HT-29 (cell line): ENCODE results near the gene MLEC. TPM values are rescaled to one million over a fixed set of nuclear protein-coding genes. Genes with fewer than 3 reads are reported as not detected.

ENCODE experiments used
- DNase-seq: peaks from one replicate; pipeline ENCODE4 v3.0.0-alpha.2; 2015; ENCODE audit warnings: low spot score
- total RNA-seq: library from RNA; depleted of rRNA; stranded (reverse); fragments of >200 nt; shearing (Covaris generic); gene quantifications from 2 replicates; pipeline ENCODE4 v1.2.3, GENCODE V29; 2014; rRNA removed

MLEC gene
- total RNA-seq, 1 experiment from 2014 or later = 266 TPM

- DNase-seq = no peak
These were observed 53.9 kb downstream of the MLEC start for GRCh38 chr12:120740871-120741270.

- DNase-seq = no peak
These were observed 54.8 kb downstream of the MLEC start for GRCh38 chr12:120741476-120742421.

- no peak for DNase-seq
These were observed 58.1 kb downstream of the MLEC start for GRCh38 chr12:120744922-120745493.

GRCh38 chr12:120748242-120748641 lies 61.3 kb downstream of the MLEC start:
- peak; percentile 14 for DNase-seq

GRCh38 chr12:120749256-120749655 lies 62.3 kb downstream of the MLEC start:
- DNase-seq = no peak

GRCh38 chr12:120750806-120751205 lies 63.9 kb downstream of the MLEC start:
- DNase-seq = no peak

GRCh38 chr12:120751389-120751788 lies 64.4 kb downstream of the MLEC start:
- no peak for DNase-seq

Other genes starting within 250 kb of the MLEC start
- 1,079 and 1,221 TPM in 2 replicates for gene COX6A1, start 249.0 kb upstream of the MLEC start, total RNA-seq
- 16.0 and 24.4 TPM in 2 replicates for gene TRIAP1, start 240.8 kb upstream of the MLEC start, total RNA-seq
- 25.7 and 38.0 TPM in 2 replicates for gene GATC, start 240.7 kb upstream of the MLEC start, total RNA-seq
- gene SRSF9, start 217.4 kb upstream of the MLEC start, total RNA-seq = 302 and 319 TPM in 2 replicates
- 268 and 293 TPM in 2 replicates for gene DYNLL1, start 191.0 kb upstream of the MLEC start, total RNA-seq
- 12.9 and 14.2 TPM in 2 replicates for gene COQ5, start 158.0 kb upstream of the MLEC start, total RNA-seq
- 62.8 and 88.0 TPM in 2 replicates for gene RNF10, start 152.8 kb upstream of the MLEC start, total RNA-seq
- 61.5 and 70.9 TPM in 2 replicates for gene POP5, start 105.7 kb upstream of the MLEC start, total RNA-seq
- 3.5 and 7.0 TPM in 2 replicates for gene CABP1, start 46.5 kb upstream of the MLEC start, total RNA-seq
- gene UNC119B, start 23.3 kb downstream of the MLEC start, total RNA-seq = 16.7 and 19.1 TPM in 2 replicates
- gene ACADS, start 38.7 kb downstream of the MLEC start, total RNA-seq = 11.9 and 28.4 TPM in 2 replicates
- 7.9 and 8.6 TPM in 2 replicates for gene SPPL3, start 217.2 kb downstream of the MLEC start, total RNA-seq